GM10266 (cell line): ENCODE data around the gene FCGBP.
"Not testable (repeated sequence)": the region's sequence is repeated elsewhere in the genome, so short reads cannot be mapped to it uniquely, and the experiment has no call there.

Experiments used
- DNase-seq: peaks from one replicate; pipeline ENCODE4 v3.0.0; 2012; ENCODE audit errors: extremely low spot score
- TF ChIP-seq, protein P1 (sequence below): IDR thresholded peaks from 2 replicates; pipeline ENCODE4 v1.5.1; 2012; ENCODE audit warnings: mild to moderate bottlenecking, low read depth; ENCODE audit not compliant: control insufficient read depth, insufficient read depth; ENCODE audit errors: missing control alignments

FCGBP gene

DNA sequence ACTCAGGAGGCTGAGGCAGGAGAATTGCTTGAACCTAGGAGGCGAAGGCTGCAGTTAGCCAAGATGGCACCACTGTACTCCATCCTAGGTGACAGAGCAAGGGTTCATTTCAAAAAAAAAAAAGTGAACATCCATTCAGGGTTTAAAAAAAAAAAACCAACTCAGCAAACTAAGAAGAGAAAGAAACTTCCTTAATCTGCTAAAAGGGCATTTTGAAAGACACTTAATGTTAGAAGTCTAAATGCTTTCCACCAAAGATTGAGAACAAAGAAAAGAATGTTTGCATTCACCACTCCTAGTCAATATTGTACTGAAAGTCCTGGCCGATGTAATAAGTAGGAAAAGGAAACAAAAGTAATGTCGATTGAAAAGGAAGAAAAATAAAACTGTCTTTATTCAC is 29.5 kb upstream of the FCGBP start:
- no peak for DNase-seq
- TF ChIP-seq, protein P1, sequence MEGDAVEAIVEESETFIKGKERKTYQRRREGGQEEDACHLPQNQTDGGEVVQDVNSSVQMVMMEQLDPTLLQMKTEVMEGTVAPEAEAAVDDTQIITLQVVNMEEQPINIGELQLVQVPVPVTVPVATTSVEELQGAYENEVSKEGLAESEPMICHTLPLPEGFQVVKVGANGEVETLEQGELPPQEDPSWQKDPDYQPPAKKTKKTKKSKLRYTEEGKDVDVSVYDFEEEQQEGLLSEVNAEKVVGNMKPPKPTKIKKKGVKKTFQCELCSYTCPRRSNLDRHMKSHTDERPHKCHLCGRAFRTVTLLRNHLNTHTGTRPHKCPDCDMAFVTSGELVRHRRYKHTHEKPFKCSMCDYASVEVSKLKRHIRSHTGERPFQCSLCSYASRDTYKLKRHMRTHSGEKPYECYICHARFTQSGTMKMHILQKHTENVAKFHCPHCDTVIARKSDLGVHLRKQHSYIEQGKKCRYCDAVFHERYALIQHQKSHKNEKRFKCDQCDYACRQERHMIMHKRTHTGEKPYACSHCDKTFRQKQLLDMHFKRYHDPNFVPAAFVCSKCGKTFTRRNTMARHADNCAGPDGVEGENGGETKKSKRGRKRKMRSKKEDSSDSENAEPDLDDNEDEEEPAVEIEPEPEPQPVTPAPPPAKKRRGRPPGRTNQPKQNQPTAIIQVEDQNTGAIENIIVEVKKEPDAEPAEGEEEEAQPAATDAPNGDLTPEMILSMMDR = no peak

DNA sequence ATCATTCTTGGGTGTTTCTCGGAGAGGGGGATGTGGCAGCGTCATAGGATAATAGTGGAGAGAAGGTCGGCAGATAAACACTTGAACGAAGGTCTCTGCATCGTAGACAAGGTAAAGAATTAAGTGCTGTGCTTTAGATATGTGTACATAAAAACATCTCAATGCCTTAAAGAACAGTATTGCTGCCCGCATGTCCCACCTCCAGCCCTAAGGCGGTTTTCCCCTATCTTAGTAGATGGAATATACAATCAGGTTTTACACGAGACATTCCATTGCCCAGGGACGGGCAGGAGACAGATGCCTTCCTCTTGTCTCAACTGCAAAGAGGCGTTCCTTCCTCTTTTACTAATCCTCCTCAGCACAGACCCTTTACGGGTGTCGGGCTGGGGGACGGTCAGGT is 25.0 kb upstream of the FCGBP start:
- not testable (repeated sequence) for DNase-seq

DNA sequence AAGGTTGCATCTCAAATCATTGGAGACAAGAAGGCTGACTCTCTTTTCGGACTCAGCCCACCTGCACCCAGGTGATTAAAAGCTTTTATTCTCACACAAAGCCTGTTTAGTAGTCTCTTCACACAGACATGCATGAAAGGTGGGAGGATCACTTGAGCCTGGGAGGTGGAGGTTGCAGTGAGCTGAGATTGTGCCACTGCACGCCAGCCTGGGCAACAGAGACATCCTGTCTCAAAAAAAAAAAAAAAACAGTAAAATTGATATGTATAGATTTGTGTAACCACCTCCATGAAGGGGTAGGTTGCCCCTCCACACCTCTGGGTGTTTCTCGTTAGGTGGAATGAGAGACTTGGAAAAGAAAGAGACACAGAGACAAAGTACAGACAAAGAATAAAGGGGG is 24.5 kb upstream of the FCGBP start:
- not testable (repeated sequence) for DNase-seq

DNA sequence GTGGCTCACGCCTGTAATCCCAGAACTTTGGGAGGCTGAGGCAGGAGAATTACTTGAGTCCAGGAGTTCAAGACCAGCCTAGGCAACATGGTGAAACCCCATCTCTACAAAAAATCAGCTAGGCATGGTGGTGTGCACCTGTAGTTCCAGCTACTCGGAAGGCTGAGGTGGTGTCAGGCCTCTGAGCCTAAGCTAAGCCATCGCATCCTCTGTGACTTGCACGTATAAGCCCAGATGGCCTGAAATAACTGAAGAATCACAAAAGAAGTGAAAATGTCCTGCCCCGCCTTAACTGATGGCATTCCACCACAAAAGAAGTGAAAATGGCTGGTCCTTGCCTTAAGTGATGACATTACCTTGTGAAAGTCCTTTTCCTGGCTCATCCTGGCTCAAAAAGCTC is 23.5 kb upstream of the FCGBP start:
- not testable (repeated sequence) for DNase-seq

DNA sequence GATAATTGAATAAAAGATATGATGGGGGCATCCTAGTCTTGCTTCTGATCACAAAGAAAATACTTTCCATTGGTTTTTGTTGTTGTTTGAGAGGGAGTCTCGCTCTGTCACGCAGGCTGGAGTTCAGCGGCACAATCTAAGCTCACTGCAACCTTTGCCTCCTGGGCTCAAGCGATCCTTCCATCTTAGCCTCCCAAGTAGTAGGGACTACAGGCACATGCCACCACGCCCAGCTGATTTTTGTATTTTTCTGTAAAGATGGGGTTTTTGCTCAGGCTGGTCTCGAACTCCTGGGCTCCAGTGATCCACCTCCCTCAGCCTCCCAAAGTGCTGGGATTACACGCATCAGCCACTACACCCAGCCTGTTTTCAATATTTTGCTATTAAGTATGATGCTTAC is 19.5 kb upstream of the FCGBP start:
- no peak for DNase-seq
- TF ChIP-seq, protein P1 = no peak

DNA sequence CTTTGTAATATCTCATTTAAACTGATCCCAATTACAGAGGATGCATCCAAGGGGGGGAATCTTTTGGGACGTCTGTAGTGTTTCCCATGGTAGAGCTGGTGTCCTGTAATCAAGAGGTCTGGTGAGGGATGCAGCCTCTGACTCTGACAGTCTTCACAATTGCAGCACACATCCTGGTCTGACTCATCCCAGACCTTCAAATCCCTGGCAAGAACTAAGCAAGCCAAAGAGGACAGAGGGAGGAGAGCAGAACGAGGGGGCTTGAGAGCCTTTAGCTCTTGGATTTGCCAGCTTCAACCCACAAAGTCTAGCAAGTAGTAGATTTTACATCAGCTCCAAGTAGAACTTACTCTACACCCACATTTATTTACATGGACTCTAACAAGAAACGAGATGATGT is 17.3 kb upstream of the FCGBP start:
- TF ChIP-seq, protein P1 = no peak
- DNase-seq = no peak

DNA sequence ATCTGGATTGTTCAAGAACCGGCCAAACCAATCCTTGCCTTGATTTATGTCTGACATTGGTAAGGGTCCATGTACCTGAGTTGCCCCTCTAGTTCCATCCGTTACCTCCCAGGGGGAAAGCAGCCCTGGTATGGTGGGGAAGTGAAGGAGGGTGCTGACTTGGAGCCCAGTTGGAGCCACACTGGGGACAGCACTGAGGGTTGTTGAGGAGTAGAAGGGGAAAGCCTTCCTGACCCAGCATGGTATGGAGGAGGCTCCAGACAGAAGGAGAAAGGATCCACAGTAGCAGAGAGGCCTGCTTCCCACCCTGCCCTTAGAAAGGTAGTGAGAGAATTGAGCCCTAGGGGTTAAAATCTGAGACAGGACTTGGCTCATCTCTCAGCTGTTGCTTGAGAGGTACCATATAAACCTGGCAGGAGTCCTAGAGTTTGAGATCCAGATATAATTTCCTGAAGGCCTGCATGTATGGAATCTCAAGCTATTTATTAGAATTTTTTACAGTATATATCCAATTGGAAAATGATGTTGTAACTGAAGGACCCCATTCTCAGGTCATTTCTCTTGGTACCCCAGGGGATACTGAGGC is 16.7 kb upstream of the FCGBP start:
- TF ChIP-seq, protein P1 = no peak
- no peak for DNase-seq

DNA sequence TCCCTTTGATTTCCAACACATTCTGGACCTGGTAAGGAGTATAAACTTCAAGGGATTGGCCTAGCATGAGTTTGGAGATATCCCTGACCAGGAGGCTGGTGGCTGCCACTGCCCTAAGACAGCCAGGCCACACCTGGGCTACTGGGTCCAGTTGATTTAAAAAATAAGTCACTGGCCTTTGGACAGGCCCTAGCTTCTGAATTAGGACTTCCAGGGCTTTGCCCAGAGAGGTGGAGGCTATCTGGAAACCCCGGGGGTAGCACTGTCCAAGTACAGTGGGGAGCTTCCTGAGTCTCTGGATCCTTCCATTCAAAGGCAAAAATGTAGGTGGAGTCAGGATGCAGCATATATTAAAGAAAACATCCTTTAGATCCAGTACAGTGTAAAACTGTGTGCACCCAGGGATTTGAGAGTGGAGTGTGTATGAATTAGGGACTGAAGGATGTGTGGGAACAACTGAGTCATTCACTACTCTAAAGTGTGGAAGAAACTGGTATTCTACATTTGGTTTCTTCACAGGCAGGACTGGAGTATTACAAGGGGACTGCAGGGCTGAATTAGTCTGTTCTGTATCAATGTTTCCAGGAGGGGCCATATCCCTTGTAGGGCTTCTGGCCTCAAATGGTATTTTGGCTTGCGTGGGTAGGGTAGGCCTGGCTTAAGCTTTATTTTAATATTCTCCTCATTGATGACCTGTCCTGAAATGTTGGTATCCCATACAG is 14.8 kb upstream of the FCGBP start:
- TF ChIP-seq, protein P1 = no peak
- no peak for DNase-seq

DNA sequence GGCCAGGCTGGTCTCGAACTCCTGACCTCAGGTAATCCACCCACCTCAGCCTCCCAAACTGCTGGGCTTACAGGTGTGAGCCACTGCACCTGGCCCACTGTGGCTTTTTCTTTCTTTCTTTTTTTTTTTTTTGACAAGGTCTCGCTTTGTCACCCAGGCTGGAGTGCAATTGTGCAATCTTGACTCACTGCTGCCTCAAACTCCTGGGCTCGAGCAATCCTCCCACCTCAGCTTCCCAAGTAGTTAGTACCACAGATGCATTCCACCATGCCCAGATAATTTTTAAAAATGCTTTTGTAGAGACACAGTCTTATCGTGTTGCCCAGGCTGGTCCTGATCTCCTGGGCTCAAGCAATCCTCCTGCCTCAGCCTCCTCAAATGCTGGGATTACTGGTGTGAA is 12.1 kb upstream of the FCGBP start:
- no peak for DNase-seq

More for the DNA sequence above, 12.1 kb upstream of the FCGBP start:
- TF ChIP-seq, protein P1 = no peak
